ENCODE measurements around the gene IL1A.

IL1A gene

DNA sequence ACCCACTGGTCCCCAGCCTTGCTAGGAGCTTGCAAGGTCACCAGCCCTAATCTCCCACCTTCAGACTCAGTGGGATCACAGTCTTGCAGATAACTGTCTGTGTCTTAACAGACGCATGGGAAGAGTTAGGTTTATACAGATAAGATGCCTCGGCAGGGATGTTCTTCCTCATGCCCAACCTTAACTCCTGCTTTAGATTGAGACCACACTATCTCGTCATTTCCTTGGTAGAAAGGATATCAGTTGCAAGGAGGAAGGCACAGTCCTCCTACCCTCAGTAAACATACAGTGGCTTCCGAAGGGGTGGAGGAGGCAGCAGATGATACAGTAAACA, 56.3 kb downstream of the IL1A start:
- Histone ChIP-seq H3K4me3 (ENCODE audit: insufficient read depth, low read depth, low read length) (no peak overlapping the region), H3K27ac (ENCODE audit: insufficient read depth, low read depth, low read length, poor library complexity, severe bottlenecking) (no peak overlapping the region), H3K9me3 (ENCODE audit: control insufficient read depth, low read length) (no peaks in the 10 kb centered on the region), H3K27me3 (ENCODE audit: control insufficient read depth, insufficient read depth, low read length, poor library complexity, severe bottlenecking) (no peaks in the 10 kb centered on the region), H3K36me3 (ENCODE audit: control insufficient read depth, insufficient read depth, low read length) (no peaks in the 10 kb centered on the region), H3K4me1 (ENCODE audit: control insufficient read depth, insufficient read depth, low read length) (no peaks in the 10 kb centered on the region)
- 95% methylated on average over 4 of the region's 4 CpGs for WGBS, 2 experiments

DNA sequence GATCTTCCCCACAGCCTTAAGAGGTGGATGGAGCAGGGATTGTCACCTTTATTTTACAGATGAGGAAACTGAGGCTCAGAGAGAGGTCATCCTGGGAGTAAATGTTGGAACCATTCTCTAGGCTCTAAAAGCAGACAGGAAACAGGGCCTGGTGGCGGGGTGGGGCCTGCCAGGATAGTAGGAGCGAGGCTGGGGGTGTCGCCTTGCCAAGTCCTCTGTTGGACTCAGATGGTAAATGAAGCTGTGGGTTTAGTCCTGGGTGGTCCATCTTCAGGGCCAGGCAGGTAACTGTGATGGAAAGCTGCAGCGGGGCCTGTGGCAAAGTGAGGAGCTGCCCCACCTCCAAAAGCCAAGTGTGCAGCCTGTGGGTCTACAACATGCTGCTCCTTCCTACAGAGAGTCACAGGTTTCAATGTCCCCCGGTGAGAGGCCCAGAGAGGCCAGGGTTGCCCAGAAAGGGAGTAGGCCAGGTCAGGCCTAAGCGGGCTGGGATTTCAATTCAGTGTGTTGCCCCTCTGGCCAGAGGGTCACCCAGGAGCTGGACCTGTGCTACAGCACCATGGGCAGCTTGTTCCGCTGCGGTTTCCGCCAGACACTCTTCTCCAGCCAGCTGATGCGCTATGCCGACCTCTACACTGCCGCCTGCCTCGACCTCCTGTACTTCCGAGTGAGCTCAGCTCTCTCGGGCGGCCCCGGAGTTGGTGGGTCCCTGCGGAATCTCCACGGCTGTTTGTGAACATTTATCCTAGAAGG, 56.8 kb downstream of the IL1A start:
- Histone ChIP-seq H3K27ac (ENCODE audit: insufficient read depth, low read depth, low read length, poor library complexity, severe bottlenecking) (no peak overlapping the region), H3K36me3 (ENCODE audit: control insufficient read depth, insufficient read depth, low read length) (no peaks in the 10 kb centered on the region), H3K4me1 (ENCODE audit: control insufficient read depth, insufficient read depth, low read length) (no peaks in the 10 kb centered on the region), H3K4me3 (ENCODE audit: insufficient read depth, low read depth, low read length) (no peak overlapping the region), H3K27me3 (ENCODE audit: control insufficient read depth, insufficient read depth, low read length, poor library complexity, severe bottlenecking) (no peaks in the 10 kb centered on the region), H3K9me3 (ENCODE audit: control insufficient read depth, low read length) (no peaks in the 10 kb centered on the region)
- WGBS, 2 experiments: 93 to 95% methylated on average over 19 of the region's 19 CpGs

DNA sequence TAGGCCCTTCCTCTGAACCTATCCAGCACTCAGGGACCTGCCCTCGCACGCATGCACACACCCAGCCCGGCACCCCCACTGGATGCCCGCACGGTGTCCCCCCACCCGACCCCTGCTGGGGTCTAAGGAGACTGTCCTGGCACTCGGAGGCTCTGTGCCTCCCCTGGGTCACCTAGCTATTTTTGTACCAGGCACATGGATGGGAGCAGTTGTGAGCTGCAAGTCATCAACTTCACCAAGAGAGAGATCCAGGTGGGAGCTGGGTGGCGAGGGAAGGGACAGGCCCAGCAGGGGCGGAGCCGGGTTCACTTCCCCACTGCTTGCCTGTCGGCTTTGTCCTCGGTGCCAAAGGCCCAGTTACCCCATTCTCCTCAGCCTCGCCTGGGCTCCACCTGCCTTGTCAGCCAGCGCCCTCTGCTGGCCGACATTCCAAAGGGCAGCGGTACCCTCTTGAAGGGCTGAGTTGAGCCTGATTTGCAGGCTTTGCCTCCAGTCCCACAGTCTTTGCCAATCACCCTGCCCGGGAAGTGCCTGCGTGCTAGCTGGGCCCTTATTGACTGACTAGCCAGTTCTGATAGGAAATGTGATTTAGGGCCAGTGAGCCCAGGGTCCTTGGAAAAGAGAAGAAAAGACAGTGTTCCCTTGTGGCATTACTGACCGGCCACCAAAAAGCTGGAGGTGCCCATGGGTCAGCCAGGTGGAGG, 57.7 kb downstream of the IL1A start:
- H3K4me3 ChIP-seq (ENCODE audit: insufficient read depth, low read depth, low read length): no peak overlapping the region
- H3K4me1 ChIP-seq (ENCODE audit: control insufficient read depth, insufficient read depth, low read length): no peaks in the 10 kb centered on the region
- H3K27me3 ChIP-seq (ENCODE audit: control insufficient read depth, insufficient read depth, low read length, poor library complexity, severe bottlenecking): no peaks in the 10 kb centered on the region
- H3K36me3 ChIP-seq (ENCODE audit: control insufficient read depth, insufficient read depth, low read length): no peaks in the 10 kb centered on the region
- H3K9me3 ChIP-seq (ENCODE audit: control insufficient read depth, low read length): no peaks in the 10 kb centered on the region
- WGBS, 2 experiments: 37 to 40% methylated on average over 19 of the region's 19 CpGs
- no peak overlapping the region for H3K27ac ChIP-seq (ENCODE audit: insufficient read depth, low read depth, low read length, poor library complexity, severe bottlenecking)

DNA sequence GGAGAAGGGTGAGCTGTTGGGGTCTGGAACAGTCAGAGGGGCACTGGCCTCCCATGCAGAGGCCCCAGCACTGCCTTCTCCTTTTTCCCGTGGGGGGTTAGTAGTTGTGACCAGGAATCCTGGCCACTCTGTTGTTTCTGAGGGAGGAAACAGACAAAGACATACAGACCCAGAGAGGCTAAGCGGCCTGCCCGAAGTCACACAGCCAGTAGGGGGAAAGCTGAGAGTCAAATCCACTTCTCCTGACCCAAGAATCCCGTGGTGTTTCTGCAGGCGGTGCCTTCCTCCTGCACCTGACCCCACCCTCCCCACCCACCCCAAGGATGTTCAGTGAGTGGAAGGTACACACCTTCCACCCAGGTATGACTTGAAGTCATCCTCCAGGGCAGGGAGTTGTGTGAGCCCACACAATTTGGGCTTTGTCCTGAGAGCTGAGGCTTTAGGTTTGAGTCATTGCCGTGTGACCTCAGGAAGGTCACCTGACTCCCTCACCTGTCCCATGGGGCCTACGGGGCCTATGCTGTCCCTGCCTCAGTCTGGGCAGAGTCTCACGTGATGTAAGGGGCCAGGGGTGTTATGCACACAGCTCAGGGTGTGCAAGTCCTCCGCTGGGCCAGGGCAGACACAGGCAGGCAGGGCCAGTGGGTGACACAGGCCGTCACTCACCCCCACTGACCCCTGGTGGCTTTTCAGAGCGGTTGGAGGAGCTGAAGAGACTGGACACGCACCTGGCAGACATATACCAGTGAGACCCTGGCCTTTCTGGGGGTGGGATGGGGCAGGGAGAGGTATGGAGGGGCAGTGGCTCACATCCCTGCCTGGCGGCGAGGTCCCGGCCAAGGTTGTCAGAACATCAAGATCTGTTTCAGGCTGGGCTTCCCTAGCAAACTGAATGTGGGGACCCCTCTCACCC, 58.5 kb downstream of the IL1A start:
- H3K9me3 ChIP-seq (ENCODE audit: control insufficient read depth, low read length): no peaks in the 10 kb centered on the region
- no peak overlapping the region for H3K27ac ChIP-seq (ENCODE audit: insufficient read depth, low read depth, low read length, poor library complexity, severe bottlenecking)
- H3K4me1 ChIP-seq (ENCODE audit: control insufficient read depth, insufficient read depth, low read length): no peaks in the 10 kb centered on the region
- H3K4me3 ChIP-seq (ENCODE audit: insufficient read depth, low read depth, low read length): no peak overlapping the region
- H3K36me3 ChIP-seq (ENCODE audit: control insufficient read depth, insufficient read depth, low read length): no peaks in the 10 kb centered on the region
- 88 to 94% methylated on average over 15 of the region's 15 CpGs for WGBS, 2 experiments
- H3K27me3 ChIP-seq (ENCODE audit: control insufficient read depth, insufficient read depth, low read length, poor library complexity, severe bottlenecking): no peaks in the 10 kb centered on the region

DNA sequence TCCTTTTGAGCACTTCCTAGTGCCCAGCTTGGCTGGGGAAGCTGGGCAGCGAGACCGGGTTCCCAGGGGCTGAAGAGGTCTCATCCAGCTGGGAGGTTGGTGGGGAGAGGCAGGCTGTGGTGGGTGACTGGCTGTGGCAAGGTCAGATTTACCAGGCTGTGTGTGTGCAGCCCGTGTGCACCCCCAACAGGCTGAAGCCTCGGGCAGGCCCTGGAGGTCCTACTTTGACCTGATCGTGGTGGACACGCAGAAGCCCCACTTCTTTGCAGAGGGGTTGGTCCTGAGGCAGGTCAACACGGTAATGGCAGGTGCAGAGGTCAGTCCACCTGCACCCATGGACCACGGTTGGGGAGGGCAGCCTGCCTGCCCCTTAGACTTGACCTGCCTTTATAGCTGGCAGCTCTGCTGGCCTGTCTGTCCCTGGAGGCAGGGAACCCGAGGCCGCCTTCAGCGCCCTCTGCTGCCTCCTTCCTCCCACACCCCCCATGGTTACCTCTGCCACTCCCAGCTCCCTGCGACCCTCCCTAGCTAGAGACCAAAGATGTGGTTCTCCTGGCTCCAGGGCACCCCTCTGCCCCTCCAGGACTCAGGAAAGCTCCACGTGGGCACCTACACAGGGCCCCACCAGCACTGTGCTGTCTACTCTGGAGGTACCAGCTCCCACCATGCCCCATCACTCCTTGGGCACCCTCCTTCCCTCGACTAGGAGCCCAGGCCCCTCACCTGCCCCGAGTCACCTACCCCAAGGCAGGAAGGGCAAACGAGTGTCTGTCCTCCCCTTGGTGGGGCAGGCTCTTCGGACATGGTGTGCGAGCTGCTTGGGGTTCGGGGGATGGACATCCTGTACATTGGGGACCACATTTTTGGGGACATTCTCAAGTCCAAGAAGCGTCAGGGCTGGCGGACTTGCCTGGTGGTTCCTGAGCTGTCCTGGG, 59.4 kb downstream of the IL1A start:
- 83 to 85% methylated on average over 21 of the region's 21 CpGs for WGBS, 2 experiments
- Histone ChIP-seq H3K27ac (ENCODE audit: insufficient read depth, low read depth, low read length, poor library complexity, severe bottlenecking) (no peak overlapping the region), H3K4me3 (ENCODE audit: insufficient read depth, low read depth, low read length) (no peak overlapping the region), H3K4me1 (ENCODE audit: control insufficient read depth, insufficient read depth, low read length) (no peaks in the 10 kb centered on the region), H3K36me3 (ENCODE audit: control insufficient read depth, insufficient read depth, low read length) (no peaks in the 10 kb centered on the region), H3K9me3 (ENCODE audit: control insufficient read depth, low read length) (no peaks in the 10 kb centered on the region), H3K27me3 (ENCODE audit: control insufficient read depth, insufficient read depth, low read length, poor library complexity, severe bottlenecking) (no peaks in the 10 kb centered on the region)

DNA sequence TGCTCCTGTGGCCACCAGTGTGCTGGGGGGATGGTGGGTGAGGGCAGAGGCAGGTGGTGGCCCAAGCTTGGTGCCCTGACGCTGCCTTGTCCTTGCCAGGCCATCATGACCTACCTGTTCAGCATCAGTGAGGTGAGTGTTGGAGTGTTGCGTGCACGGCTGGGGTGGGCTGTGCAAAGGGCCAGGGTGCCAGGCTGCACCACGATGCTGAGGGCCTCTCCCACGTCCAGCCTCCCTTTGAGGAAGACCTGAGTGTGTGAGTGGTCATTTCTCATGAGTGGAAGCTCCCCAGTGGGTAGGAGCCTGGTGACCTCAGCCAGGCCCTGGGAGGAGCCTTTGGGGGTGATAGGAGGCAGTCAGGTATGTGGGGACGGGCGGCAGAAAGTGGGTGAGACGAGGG, 60.3 kb downstream of the IL1A start:
- WGBS, 2 experiments: 92 to 95% methylated on average over 8 of the region's 8 CpGs
- Histone ChIP-seq H3K4me3 (ENCODE audit: insufficient read depth, low read depth, low read length) (no peak overlapping the region), H3K4me1 (ENCODE audit: control insufficient read depth, insufficient read depth, low read length) (no peaks in the 10 kb centered on the region), H3K36me3 (ENCODE audit: control insufficient read depth, insufficient read depth, low read length) (no peaks in the 10 kb centered on the region), H3K27me3 (ENCODE audit: control insufficient read depth, insufficient read depth, low read length, poor library complexity, severe bottlenecking) (no peaks in the 10 kb centered on the region), H3K9me3 (ENCODE audit: control insufficient read depth, low read length) (no peaks in the 10 kb centered on the region), H3K27ac (ENCODE audit: insufficient read depth, low read depth, low read length, poor library complexity, severe bottlenecking) (no peak overlapping the region)
